ENCODE measurements around the gene BOLA1.

DNA sequence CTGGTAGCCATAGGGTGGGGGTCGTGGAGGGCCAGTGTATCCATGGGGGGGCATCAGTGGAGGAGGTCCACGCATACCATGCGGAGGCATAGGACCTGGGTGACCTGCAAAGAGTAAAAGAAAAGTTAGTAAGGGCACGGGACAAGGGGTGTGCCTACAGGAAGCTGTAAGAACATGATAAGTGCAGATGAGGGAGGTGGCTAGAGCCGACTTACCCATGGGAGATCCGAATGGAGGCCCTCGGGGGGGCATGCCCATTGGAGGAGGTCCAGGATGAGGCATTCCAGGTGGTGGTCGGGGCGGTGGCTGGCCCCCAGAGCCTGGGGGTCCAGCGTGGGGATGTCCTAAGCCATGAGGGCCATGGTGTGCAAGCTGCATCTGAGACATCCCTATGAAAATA, 24.3 kb downstream of the BOLA1 start:
- TF ChIP-seq, protein P1, sequence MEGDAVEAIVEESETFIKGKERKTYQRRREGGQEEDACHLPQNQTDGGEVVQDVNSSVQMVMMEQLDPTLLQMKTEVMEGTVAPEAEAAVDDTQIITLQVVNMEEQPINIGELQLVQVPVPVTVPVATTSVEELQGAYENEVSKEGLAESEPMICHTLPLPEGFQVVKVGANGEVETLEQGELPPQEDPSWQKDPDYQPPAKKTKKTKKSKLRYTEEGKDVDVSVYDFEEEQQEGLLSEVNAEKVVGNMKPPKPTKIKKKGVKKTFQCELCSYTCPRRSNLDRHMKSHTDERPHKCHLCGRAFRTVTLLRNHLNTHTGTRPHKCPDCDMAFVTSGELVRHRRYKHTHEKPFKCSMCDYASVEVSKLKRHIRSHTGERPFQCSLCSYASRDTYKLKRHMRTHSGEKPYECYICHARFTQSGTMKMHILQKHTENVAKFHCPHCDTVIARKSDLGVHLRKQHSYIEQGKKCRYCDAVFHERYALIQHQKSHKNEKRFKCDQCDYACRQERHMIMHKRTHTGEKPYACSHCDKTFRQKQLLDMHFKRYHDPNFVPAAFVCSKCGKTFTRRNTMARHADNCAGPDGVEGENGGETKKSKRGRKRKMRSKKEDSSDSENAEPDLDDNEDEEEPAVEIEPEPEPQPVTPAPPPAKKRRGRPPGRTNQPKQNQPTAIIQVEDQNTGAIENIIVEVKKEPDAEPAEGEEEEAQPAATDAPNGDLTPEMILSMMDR (IDR thresholded peaks at IDR 0.05) = no peak
- TF ChIP-seq POLR2A (IDR thresholded peaks at IDR 0.05) = no peak

All from lower leg skin (tissue), 3 donors.